Neural progenitor cell (in vitro differentiated cells): ENCODE results near the gene NSMF. TPM values are rescaled to one million over a fixed set of nuclear protein-coding genes. Genes with fewer than 3 reads are reported as not detected.
"Not testable (repeated sequence)": the region's sequence is repeated elsewhere in the genome, so short reads cannot be mapped to it uniquely, and the experiment has no call there.

ENCODE experiments used
- DNase-seq: peaks from one replicate; pipeline ENCODE4 v3.0.0-alpha.2; 2016; ENCODE audit warnings: low spot score
- H2AFZ ChIP-seq: fragments of 200-600 bp; sonication (generic); replicated peaks from 2 replicates; pipeline ENCODE4 v1.6.1; 2016; ENCODE audit warnings: antibody characterized with exemption
- H3F3A ChIP-seq: fragments of 200-600 bp; sonication (generic); 2 replicates; pipeline ENCODE4 v1.6.1; 2016; ENCODE audit warnings: antibody characterized with exemption, low read depth
- H3K27ac ChIP-seq: fragments of 200-600 bp; sonication (generic); 2 replicates; pipeline ENCODE4 v1.5.1; 2016; ENCODE audit warnings: mild to moderate bottlenecking
- H3K27me3 ChIP-seq: fragments of 200-600 bp; sonication (generic); 2 replicates; pipeline ENCODE4 v1.6.1; 2016; ENCODE audit warnings: mild to moderate bottlenecking, moderate library complexity
- H3K36me3 ChIP-seq: fragments of 200-600 bp; sonication (generic); 2 replicates; pipeline ENCODE4 v1.5.1; 2016
- H3K4me1 ChIP-seq: fragments of 200-600 bp; sonication (generic); 2 replicates; pipeline ENCODE4 v1.6.1; 2016; ENCODE audit warnings: mixed run types
- H3K4me2 ChIP-seq: fragments of 200-600 bp; sonication (generic); 2 replicates; pipeline ENCODE4 v1.6.1; 2016
- H3K4me3 ChIP-seq: fragments of 200-600 bp; sonication (generic); 2 replicates; pipeline ENCODE4 v1.5.1; 2016
- H3K79me2 ChIP-seq: fragments of 200-600 bp; sonication (generic); 2 replicates; pipeline ENCODE4 v1.6.1; 2016; ENCODE audit warnings: low read depth
- H3K9ac ChIP-seq: fragments of 200-600 bp; sonication (generic); 2 replicates; pipeline ENCODE4 v1.6.1; 2016
- H3K9me3 ChIP-seq: fragments of 200-600 bp; sonication (generic); 2 replicates; pipeline ENCODE4 v1.5.1; 2016; ENCODE audit warnings: low read depth
- H4K20me1 ChIP-seq: fragments of 200-600 bp; sonication (generic); 2 replicates; pipeline ENCODE4 v1.6.1; 2016; ENCODE audit warnings: low read depth
- H3K27ac Mint-ChIP-seq: 3 replicates; pipeline ENCODE4 v1.8.0; 2021; ENCODE audit warnings: mixed read lengths
- H3K27me3 Mint-ChIP-seq: 2 replicates; pipeline ENCODE4 v1.8.0; 2022; ENCODE audit warnings: low read depth, mild to moderate bottlenecking, inconsistent platforms, moderate library complexity, mixed read lengths; ENCODE audit not compliant: insufficient read depth
- H3K36me3 Mint-ChIP-seq: 3 replicates; pipeline ENCODE4 v1.8.0; 2021; ENCODE audit warnings: mixed read lengths
- H3K4me1 Mint-ChIP-seq: 3 replicates; pipeline ENCODE4 v1.8.0; 2021; ENCODE audit warnings: mixed read lengths
- H3K4me3 Mint-ChIP-seq: 3 replicates; pipeline ENCODE4 v1.8.0; 2021; ENCODE audit warnings: mild to moderate bottlenecking, moderate library complexity, mixed read lengths
- H3K9me3 Mint-ChIP-seq: 3 replicates; pipeline ENCODE4 v1.8.0; 2020; ENCODE audit warnings: mixed read lengths
- CTCF ChIP-seq: fragments of 200-600 bp; sonication (generic); IDR thresholded peaks from 2 replicates; pipeline ENCODE4 v1.5.1; 2017; ENCODE audit warnings: antibody characterized with exemption, mild to moderate bottlenecking
- EZH2 ChIP-seq: fragments of 200-600 bp; sonication (generic); IDR thresholded peaks from 2 replicates; pipeline ENCODE4 v1.6.1; 2017; ENCODE audit warnings: antibody characterized with exemption, mild to moderate bottlenecking, moderate library complexity
- EZH2phosphoT487 ChIP-seq: fragments of 200-600 bp; sonication (generic); IDR thresholded peaks from 2 replicates; pipeline ENCODE4 v1.6.1; 2017; ENCODE audit warnings: antibody characterized with exemption
- total RNA-seq: library from RNA; depleted of rRNA; stranded (reverse); fragments of >200 nt; gene quantifications from 2 replicates; pipeline ENCODE4 v1.2.3, GENCODE V29; 2015; ENCODE audit warnings: low replicate concordance

NSMF gene
- total RNA-seq, 1 donor from 2014 or later, result 17.1 TPM

DNA sequence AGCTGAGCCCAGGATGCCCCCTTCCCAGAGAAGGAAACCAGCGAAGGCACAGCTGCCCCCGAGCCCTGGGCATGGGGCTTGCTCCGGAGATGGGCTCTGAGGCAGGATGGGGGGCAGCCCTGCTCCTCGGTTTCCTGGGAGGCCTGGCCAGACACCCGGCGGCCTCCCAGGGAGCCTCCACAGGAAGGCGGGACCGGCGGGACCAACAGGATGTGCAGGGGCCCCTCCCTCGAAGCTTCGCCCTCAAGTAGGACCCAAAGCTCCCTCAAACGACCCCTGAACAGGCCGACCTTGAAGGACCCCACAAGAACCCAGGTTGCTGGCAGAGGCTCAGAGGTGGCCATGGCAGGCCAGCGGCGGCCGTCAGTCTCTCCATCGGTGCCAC, 47.9 kb downstream of the NSMF start:
- Histone ChIP-seq H3K4me1 (peaks cover 13% of the 10 kb centered on the region), H3K79me2 (no peaks in the 10 kb centered on the region), H3K27me3 (peaks cover 6% of the 10 kb centered on the region), H3F3A (no peaks in the 10 kb centered on the region), H2AFZ (no peak overlapping the region), H3K4me3 (no peak overlapping the region), H3K36me3 (no peaks in the 10 kb centered on the region), H3K9ac (no peak overlapping the region), H3K27ac (no peak overlapping the region), H4K20me1 (peaks cover 19% of the 10 kb centered on the region), H3K4me2 (no peak overlapping the region), H3K9me3 (no peaks in the 10 kb centered on the region)
- peaks cover 5% of the 10 kb centered on the region for H3K4me1 Mint-ChIP-seq
- TF ChIP-seq CTCF (no peak), EZH2 (no peak), EZH2phosphoT487 (no peak)
- no peak for DNase-seq
- H3K4me3 Mint-ChIP-seq, result no peak overlapping the region
- H3K9me3 Mint-ChIP-seq, result no peaks in the 10 kb centered on the region
- no peak overlapping the region for H3K27ac Mint-ChIP-seq
- H3K27me3 Mint-ChIP-seq, result peaks cover 2% of the 10 kb centered on the region
- H3K36me3 Mint-ChIP-seq, result no peaks in the 10 kb centered on the region

DNA sequence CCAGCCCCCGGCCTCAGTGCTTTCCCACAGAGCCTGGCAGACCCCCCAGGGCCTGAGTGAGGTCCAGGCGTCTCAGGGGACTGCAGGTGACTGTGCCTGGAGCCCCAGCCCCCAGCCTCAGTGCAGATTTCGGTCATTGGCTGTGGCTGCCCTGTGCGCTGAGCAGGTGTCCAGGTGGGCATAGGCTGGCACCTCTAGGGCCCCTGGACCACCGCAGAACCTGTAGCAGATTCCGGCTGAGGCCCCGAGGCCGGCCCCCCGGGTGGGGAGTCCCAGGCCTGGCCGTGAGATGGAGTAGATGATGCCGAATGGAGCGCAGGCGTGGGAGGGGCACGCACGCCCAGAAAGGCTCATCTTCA, 48.3 kb downstream of the NSMF start:
- Histone ChIP-seq H3K4me1 (peaks cover 13% of the 10 kb centered on the region), H3K79me2 (no peaks in the 10 kb centered on the region), H3K36me3 (no peaks in the 10 kb centered on the region), H3K9ac (no peak overlapping the region), H3K27ac (no peak overlapping the region), H2AFZ (no peak overlapping the region), H4K20me1 (peaks cover 23% of the 10 kb centered on the region), H3K9me3 (no peaks in the 10 kb centered on the region), H3K4me2 (no peak overlapping the region), H3K27me3 (peaks cover 10% of the 10 kb centered on the region), H3K4me3 (no peak overlapping the region), H3F3A (no peaks in the 10 kb centered on the region)
- Mint-ChIP-seq H3K27ac (no peak overlapping the region), H3K4me1 (peaks cover 8% of the 10 kb centered on the region), H3K36me3 (no peaks in the 10 kb centered on the region), H3K4me3 (no peak overlapping the region), H3K27me3 (peaks cover 2% of the 10 kb centered on the region), H3K9me3 (no peaks in the 10 kb centered on the region)
- no peak for DNase-seq
- no peak for TF ChIP-seq EZH2
- no peak for TF ChIP-seq CTCF
- TF ChIP-seq EZH2phosphoT487, result no peak

DNA sequence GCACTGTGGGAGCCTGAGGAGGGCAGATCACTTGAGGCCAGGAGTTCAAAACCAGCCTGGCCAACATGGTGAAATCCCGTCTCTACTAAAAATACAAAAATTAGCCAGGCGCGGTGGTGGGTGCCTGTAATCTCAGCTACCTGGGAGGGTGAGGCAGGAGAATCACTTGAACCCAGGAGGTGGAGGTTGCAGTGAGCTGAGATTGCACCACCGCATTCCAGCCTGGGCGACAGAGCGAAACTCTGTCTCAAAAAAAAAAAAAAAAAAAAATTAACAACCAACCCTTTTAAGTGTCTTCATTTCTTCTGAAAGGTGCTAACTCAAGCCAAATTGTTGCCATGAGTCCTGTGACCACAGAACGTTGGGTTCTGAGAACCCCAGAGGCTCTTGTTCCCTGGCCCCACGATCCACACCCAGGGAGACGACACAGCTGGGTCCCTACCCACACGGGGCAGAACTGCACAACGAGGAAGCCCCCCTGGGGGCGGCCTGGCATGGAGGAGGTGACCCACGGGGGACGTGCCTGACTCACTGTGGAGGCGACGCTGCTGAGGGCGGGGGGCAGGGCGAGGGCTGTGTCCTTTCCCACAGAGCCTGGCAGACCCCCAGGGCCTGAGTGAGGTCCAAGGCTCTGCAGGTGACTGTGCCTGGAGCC, 48.8 kb downstream of the NSMF start:
- H3K4me3 ChIP-seq, H3K36me3 ChIP-seq, H3K27me3 ChIP-seq, H3K27me3 Mint-ChIP-seq, H3K27ac Mint-ChIP-seq, H3K27ac ChIP-seq, H3K9me3 Mint-ChIP-seq, H3K4me2 ChIP-seq, H3K9me3 ChIP-seq, H3K36me3 Mint-ChIP-seq, H3F3A ChIP-seq, H3K79me2 ChIP-seq, H3K9ac ChIP-seq, H2AFZ ChIP-seq, H3K4me3 Mint-ChIP-seq, DNase-seq: not testable (repeated sequence)
- Histone ChIP-seq H4K20me1 (peaks cover 26% of the 10 kb centered on the region), H3K4me1 (peaks cover 13% of the 10 kb centered on the region)
- peaks cover 12% of the 10 kb centered on the region for H3K4me1 Mint-ChIP-seq

DNA sequence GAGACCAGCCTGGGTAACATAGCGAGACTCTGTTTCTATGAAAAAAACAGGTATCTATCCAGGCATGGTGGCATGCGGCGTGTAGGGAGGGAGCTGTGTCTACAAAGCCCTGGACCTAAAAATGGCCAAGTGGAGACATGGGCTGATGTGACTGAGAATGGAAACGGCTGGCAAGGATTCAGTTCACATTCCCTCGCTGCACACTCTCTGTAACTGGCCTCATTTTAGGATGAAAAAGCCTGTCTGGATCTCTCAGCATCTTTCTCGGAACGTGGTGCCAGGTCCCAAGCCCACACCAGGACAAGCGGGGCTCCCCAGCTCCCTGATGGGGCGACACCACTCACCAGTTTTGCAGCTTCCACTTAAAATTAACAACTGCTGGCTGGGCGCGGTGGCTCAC, 49.6 kb downstream of the NSMF start:
- Histone ChIP-seq H3K9me3 (no peaks in the 10 kb centered on the region), H3K4me3 (no peak overlapping the region), H3K9ac (no peak overlapping the region), H2AFZ (no peak overlapping the region), H3K27me3 (peaks cover 10% of the 10 kb centered on the region), H3K4me1 (peaks cover 13% of the 10 kb centered on the region), H3K79me2 (no peaks in the 10 kb centered on the region), H3K36me3 (no peaks in the 10 kb centered on the region), H3K27ac (no peak overlapping the region), H3K4me2 (no peak overlapping the region), H3F3A (no peaks in the 10 kb centered on the region), H4K20me1 (peaks cover 32% of the 10 kb centered on the region)
- Mint-ChIP-seq H3K9me3 (no peaks in the 10 kb centered on the region), H3K36me3 (no peaks in the 10 kb centered on the region), H3K4me1 (peaks cover 12% of the 10 kb centered on the region), H3K27ac (peak overlapping the region; percentile 53), H3K4me3 (no peak overlapping the region), H3K27me3 (peaks cover 2% of the 10 kb centered on the region)
- TF ChIP-seq CTCF, result no peak
- no peak for TF ChIP-seq EZH2phosphoT487
- TF ChIP-seq EZH2, result no peak
- no peak for DNase-seq
